Renal cortical epithelial cell (primary cell): ENCODE measurements around the gene IQCC. TPM values are rescaled to one million over a fixed set of nuclear protein-coding genes. Genes with fewer than 3 reads are reported as not detected.
"Not testable (repeated sequence)": the region's sequence is repeated elsewhere in the genome, so short reads cannot be mapped to it uniquely, and the experiment has no call there.

Source experiments
- DNase-seq: peaks from one replicate; pipeline ENCODE4 v3.0.0-alpha.2; 2011; ENCODE audit warnings: low read depth
- total RNA-seq: library from RNA; depleted of rRNA; stranded (reverse); fragments of >200 nt; gene quantifications from 2 replicates; pipeline ENCODE4 v1.2.3, GENCODE V29; 2014

IQCC gene
- total RNA-seq: 0.87 and 2.1 TPM in 2 replicates

DNA sequence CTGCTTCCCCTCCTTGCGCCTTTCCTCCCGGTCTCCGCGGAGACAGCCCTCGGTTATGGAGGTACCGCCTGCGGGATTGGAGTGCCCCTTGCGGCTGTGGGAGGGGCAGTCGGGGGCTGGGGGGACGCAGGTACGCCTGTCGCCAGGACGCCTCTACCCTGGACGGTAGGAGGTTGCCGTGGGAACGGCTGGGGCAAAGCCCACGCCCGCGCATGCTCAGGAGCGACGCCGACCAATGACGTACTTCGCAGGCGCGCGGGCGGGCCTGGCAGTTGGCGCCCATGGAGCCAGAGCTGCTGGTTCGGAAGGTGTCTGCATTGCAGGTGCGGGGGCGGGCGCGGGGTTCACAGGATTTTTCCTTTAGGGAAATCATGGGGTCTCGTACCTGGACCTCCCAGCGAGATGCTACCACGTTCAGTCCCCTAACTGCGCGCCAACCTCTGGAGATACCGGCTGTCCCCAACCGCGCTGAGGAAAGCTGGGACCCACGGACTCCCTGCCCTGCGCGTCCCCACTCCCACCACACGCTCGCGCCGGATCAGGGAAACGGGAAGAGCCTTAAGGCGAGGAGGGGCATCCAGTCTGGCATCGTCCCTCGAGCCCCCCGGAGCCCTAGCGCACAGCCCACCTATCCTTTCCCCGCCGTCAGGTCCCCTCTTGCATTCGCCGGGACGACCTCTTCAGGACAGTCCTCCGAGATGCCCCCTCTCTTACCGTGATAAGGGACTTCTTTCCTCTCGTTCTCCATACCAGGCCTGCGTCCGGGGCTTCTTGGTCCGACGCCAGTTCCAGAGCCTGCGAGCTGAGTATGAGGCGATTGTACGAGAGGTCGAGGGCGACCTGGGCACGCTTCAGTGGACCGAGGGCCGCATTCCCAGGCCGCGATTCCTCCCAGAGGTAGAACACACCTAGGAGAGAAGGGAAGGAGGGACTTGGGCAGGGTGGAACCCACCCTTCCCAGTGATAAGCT is at the start of gene IQCC:
TSS of gene IQCC (plus strand) at position 271 of the 970 bp plus-strand sequence. CDS start at position 282, 11 bp downstream.
- peak; percentile 66 for DNase-seq

DNA sequence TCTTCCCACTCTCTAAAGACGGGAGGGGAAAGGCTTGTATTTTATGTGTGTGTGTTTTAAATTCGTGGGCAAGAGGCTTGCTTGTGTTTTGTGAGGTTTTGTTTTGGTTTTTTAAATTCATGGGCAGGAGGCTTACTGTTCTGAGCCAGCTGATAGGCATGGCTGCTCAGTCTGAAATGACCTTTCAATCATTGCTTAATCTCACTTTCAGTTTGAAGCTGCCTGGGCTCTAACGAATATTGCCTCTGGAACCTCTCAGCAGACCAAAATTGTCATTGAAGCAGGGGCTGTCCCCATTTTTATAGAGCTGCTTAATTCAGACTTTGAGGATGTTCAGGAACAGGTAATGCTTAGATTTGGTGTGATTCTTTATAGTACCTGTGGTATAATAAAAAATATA is 46.3 kb upstream of the IQCC start:
- DNase-seq: peak; percentile 37

DNA sequence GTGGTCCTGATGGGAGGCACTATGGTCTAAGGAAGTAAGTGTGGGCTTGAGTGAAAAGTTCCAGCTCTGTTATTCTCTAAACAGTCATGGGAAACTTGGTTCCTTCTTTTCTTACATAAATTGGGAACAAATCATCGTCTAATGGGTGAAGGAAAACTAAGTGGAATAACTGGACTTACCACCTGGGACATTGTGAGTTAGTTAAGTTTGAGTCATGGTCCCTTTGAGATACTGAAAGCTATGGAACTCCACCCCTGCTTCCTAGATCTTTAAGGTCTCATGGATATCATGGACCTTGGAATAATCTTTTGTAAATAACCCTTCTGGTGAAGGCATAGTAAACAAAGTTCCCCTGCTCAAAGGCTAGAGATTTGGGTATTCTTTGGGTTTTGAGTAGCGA is 42.1 kb upstream of the IQCC start:
- no peak for DNase-seq

- not testable (repeated sequence) for DNase-seq
Measured at GRCh38 chr1:32165633-32166032, 39.8 kb upstream of the IQCC start.

GRCh38 chr1:32170991-32171390 is 34.5 kb upstream of the IQCC start:
- no peak for DNase-seq

GRCh38 chr1:32172621-32173245 is 32.7 kb upstream of the IQCC start:
- DNase-seq: peak; percentile 72

DNA sequence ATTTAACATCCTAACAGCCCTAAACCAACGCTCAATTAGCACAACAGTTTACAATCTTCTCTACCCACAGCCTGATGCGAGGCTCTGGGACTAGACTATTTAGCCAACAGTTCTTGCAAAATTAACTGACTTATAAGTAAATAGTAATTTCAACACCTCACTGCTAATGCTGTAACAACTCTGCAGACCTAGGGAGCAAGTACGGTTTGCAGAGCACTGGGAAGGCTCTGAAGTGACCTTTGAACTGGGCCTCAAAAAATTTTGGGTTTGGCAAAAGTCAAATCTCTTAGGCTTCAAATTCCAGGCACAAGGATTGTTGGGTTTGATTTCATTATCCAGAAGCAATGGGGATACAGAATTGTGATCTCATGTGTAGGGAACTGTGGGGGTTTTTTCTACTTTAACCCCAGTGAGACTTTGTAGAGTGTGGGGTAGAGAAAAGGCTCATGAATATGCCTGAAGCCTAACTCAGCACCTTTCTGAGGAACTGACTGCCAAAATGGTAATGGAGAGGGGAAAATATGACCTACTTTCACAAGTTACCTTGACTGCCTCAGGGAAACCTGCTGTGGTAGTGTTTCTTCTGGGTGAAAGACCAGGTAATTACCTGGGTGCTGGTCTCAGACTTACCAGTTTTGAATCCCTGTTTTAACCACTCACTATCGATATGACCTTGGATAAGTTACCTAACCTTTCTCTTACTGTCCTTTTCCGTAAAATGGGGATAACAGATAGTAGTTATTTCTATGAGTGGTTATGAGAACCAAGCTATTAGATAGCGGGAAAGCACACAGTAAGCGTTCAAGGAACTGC is 26.9 kb upstream of the IQCC start:
- no peak for DNase-seq

- no peak for DNase-seq
Measured at GRCh38 chr1:32179193-32179442, 26.4 kb upstream of the IQCC start.

DNA sequence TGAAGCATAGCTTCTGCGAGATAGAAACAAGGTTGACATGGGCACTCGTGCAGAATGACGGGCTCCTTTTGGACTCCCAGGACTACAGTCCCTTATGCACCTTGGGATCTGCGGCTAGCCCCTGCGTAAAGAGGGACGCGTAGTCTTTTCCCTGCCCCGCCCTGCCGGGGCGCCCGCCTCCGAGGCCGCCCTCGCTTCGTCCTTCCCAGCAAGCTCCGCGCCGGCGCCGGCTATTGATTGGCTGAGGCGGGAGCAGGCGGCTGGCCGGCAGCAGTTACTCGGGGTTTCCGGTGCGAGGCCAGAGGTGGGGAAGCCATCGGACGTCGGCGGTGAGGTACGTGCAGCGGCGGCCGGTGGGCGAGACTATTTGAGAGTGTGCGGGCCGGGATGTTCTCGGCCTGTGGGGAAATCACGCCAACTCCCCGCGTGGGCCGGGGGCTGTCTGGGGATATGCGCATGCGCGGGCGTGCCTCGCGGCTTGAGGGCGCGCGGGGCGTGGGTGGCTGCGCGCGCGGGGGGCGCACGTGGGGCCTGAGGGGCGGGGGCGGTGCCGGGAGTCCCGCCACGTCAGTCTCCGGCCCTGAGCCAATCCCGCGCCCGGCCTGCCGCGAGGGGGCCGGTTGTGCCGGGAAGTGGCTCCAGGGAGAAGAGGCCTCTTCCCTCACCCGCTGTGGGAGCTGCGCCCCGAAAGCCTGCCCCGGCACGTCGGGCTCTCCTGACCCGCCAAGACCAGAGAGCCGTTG is 25.9 kb upstream of the IQCC start, which contains the start of gene TXLNA:
TSS of gene TXLNA (plus strand) at position 233 of the 743 bp plus-strand sequence. CDS start 671 bp downstream, outside the sequence.
- peak; percentile 66 for DNase-seq

GRCh38 chr1:32180186-32181060 is 25.0 kb upstream of the IQCC start:
- peak; percentile 38 for DNase-seq

DNA sequence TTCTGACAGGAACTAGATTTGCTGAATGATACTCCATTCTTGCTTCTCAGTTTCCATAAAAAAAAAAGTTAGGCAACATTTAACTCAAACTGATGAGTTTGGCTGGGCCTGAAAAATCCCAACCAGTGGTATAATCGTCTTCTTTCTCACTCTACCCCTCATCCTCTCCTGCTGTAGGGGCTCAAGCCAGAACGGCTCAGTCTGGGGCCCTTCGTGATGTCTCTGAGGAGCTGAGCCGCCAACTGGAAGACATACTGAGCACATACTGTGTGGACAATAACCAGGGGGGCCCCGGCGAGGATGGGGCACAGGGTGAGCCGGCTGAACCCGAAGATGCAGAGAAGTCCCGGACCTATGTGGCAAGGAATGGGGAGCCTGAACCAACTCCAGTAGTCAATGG is 24.4 kb upstream of the IQCC start:
- no peak for DNase-seq

DNA sequence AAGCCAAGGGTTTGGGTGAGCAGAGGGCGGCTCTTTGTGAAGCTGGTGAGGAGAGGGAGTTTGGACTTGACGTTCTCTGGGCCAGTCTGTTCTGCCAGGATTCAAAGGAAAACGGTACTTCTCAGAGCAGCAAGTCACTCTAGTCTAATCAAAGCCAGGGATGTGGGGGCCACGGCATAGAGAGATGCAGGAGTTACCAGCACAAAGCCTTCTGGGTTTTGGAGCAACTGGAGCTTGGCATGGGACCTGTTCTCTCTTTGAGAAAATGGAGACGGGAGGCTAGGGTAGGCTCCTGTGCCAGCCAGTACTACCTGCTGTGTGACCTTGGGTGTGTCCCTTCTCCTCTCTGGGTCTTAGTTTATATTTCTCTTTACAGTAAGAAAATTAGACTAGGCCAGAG is 23.9 kb upstream of the IQCC start:
- DNase-seq: no peak

GRCh38 chr1:32182060-32182459 is 23.4 kb upstream of the IQCC start:
- DNase-seq: no peak

DNA sequence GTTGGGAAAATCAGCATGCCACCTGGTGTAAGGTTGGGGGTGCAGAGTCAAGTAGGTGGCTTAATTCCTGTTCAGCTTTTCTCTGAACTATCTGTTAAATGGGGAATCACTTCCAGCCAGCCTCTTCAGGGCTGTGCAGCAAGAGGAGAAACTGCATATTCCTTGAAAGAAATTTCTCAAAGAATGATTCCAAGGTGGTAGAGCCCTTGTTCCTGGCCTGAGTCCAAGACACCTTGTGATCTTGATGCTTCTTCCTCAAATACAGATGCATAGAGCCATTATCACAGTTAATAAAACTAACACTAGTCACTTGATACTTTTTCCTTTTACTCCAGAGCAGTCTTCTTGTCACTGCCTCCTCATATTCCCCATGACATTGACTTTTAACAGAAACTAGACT is 20.8 kb upstream of the IQCC start:
- DNase-seq: no peak

GRCh38 chr1:32186077-32186476 is 19.4 kb upstream of the IQCC start:
- DNase-seq: no peak

GRCh38 chr1:32186491-32186890 is 19.0 kb upstream of the IQCC start:
- DNase-seq: no peak

DNA sequence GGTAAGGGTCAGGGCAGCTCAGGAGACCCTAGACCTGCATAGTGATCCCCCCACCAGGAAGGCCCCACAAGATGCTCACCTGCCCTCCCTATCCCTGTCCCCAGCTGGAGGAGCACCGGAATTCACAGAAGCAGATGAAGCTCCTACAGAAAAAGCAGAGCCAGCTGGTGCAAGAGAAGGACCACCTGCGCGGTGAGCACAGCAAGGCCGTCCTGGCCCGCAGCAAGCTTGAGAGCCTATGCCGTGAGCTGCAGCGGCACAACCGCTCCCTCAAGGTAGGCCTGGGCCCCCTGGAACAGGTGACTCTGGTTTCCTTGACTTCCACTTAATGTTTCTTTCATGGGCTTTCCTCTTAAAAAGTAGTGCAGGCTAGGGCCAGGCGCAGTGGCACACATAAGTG is 17.6 kb upstream of the IQCC start:
- DNase-seq: no peak

DNA sequence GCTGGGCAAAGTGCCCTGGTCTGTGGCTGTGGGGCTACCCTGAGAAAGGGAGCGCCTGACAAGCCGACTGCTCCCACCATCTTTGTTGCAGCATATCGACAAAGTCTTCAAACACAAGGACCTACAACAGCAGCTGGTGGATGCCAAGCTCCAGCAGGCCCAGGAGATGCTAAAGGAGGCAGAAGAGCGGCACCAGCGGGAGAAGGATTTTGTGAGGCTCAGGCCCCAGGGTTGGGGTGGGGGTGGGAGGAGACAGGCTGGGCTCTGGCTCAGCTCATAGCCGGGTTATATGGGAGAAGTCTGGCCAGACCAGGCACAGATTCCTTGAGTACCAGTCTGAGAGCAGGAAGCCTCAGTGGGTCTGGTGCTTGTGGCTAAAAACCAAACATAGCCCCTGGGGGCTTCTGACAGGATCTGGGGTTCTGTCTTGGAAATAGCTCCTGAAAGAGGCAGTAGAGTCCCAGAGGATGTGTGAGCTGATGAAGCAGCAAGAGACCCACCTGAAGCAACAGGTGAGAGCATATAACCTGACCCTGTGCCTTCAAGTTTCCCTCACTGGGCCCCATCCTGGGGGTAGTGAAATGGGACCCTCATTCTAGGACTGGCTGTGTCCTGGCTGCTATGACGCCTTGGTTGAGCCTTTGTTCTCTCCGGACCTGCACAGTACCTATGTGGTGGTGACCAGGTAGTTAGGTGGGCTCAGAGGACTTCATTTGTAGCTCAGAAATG is 13.1 kb upstream of the IQCC start:
- DNase-seq: no peak

GRCh38 chr1:32194984-32195383 is 10.5 kb upstream of the IQCC start:
- no peak for DNase-seq

DNA sequence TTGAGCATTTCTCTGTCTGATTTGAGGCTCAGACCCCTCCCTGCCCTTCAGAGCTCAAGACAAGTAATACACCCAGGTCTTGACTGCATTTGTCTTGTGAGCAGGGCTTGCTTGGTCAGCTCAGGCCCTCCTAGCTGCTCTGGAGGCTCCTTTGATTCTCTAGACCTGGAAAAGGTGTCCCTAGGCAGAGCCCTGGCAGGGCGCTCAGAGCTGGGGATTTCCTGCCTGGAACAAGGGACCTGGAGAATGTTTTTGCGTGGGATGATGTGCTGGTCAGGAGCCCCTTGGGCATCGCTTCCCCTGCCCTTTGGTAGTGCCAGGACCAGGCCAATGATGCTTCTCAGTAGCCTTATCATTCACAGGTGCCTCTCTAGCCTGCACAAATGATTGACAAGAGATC is 9.9 kb upstream of the IQCC start:
- no peak for DNase-seq
